ENCODE data around the gene ALCAM.

ALCAM gene

DNA sequence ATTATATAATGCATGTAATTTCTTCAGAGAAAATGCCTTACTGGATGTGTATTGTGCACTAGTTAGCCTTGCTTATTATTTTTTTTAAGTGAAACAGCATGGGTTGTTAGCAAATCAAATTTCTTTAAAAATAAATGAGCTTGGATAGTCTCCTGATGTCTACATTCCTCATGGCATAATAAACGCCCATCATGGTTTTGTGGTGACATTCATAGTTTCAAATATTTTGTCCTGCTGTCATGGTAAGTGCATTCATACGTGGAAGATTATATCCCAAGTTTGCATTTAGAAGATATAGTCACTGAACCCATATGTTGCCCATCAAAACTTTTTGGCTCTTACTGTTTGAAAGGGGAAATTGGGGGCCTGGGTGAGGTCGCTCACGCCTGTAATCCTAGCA is 130.7 kb downstream of the ALCAM start:
- no peak for FAIRE-seq

DNA sequence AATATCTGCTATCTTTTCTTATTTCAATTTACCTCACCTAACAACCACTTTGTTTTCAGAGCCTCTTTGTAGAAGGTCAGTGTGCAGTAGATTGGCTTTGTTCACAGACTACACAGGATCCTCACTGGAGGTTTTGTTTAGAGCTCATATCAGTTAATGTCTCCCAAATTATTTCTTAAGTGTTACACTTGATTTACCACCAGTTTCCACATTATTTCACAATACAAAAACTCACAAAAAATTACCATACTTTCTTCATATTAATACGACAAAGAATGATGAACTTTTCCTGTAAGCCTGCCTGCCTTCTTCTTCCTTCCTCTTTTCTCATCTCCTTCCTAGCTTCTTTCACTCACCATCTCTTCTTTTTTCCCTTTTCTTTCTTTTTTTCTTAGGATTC is 133.3 kb downstream of the ALCAM start:
- no peak for FAIRE-seq

DNA sequence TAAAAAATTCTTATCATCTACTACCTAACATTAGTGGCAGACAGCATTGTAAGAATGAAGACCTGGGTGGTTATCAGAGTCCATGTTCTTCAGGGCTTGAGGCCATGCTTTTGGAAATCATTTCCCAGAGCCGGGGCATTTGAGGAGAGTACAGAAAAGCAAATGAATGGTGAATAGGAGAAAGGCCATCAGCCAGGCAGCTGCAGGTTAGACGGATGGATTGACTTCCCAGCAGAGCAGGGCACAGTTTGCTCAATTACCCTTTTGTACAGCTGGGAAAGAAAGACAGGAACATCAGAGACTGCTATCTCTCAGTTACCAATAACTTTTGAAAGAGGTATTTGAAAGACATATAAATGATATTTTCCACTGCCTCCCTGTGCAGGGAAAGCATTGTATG is 135.6 kb downstream of the ALCAM start:
- no peak for FAIRE-seq

DNA sequence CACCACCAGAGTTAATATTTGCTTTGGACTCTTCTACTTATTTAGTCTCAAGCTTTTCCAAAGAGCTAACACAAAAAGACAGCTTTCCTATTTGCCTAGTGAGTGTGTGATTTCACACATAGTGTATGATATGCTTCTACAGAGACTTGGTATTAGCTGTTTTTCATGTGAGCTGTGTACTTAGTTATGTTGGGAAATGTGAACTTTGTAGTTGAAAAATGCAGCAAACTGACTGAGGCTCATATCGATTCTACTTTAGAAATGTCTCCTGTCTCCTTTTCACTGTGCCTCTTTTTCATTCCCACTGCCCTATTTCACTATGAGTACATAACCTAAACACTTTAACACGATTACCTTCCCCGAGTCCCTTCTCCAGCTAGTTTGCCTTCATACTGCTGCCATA is 136.5 kb downstream of the ALCAM start:
- no peak for FAIRE-seq

DNA sequence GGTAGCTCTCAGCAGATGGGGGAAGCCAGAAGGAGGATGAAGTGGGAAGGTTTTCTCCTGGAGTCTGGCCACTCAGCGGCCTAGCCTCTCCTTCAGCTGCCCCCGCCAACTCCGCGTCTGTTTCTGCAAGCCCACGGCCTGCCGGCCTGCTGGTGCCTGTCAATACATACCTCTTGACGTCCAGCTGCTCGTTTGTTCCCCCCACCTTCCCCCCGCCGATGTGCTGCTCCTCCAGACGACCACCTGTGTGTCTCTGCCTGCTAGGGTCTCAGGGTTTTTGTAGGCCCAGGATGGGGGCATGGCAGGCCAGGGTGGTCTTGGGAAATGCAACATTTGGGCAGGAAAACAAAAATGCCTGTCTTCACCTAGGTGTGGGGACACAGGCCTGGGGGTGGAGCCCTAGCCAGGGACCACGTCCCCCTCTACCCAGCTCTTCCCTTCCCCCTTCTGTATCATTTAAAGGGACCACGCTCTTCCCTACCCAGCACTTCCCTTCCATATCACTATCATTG is 137.8 kb downstream of the ALCAM start:
- FAIRE-seq: no peak

DNA sequence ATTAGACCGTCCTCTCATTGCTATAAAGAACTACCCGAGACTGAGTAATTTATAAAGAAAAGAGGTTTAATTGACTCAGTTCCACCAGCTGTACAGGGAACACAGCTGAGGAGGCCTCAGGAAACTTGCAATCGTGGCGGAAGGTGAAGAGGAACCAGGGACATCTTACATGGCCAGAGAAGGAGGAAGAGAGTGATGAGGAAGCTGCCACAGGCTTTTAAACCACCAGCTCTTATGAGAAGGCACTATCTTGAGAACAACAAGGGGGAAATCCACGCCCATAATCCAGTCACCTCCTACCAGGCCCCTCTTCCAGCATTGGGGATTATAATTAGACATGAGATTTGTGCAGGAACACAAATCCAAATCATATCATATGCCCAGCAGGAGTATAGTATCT is 138.5 kb downstream of the ALCAM start:
- no peak for FAIRE-seq

DNA sequence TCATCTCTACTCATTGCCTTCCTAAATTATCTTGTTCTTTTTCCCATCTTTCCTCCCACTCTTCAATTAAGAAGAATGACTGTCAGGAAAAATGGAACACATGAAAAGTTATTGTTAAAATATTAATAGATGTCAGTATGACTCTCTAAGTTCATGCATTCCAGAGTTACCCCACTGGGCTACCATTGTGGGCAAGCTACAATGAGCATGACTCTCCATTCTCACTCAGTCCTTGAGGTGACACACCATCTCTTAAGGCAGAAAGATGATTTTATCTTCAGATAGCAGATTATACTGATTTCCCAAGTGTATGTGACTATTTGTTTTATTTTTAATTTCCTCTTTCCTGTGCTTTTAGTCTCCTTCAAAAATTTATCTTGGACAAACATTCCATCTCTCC is 144.3 kb downstream of the ALCAM start:
- no peak for FAIRE-seq

DNA sequence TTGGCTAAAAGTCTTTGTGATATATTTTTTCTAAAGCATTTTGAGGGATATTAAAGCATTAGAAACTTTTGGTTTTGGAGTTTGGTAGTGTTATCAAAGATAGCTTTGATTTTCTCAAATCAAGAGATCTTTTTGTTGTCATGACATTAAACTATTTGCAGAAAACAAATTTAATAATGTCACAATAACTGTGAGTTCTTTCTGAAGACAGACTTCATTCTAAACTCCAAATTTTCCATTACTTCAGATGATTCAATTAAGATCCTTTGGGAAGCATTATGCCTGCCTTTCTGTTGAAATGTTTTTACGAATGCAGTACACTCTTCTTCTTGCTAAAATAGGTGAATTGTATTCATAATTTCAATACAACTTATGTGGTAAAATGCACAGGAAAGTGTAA is 145.4 kb downstream of the ALCAM start:
- FAIRE-seq: no peak

DNA sequence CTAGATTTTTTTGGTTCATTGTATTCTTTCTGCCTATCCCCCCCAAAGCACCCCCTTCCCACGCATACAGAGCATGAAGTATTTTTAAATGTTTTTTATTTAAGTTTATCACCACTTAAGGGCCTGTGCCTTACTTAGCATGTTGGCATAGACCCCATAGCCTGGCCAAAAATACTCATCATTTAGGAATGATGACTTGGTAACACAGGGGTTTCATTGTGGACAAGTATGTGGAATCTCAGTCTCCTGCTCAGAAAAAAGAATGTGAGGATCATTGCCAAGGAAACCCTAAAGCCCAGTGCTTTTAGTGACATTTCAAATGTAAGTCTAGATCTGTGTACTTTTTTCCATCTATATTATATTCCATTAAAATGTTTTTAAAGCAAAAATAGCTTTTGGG is 146.3 kb downstream of the ALCAM start:
- no peak for FAIRE-seq

DNA sequence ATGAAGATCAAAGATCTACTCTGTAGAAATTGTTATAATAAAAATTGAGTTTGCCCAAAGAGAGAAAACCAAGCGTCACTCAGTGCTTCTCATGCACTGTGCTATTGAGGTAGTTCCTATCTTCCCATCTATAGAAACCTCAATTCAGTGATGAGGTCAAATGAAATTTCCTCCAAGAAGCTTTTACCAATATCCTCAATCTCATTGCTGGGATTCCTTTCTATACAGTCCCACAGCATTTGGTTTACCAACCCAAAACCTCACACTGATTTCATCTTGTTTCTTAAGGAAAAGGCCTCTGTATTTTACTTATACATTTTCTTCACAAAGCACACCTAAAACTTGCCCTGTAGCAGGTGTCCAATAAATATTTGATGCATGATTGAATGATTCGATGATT is 147.2 kb downstream of the ALCAM start:
- no peak for FAIRE-seq

DNA sequence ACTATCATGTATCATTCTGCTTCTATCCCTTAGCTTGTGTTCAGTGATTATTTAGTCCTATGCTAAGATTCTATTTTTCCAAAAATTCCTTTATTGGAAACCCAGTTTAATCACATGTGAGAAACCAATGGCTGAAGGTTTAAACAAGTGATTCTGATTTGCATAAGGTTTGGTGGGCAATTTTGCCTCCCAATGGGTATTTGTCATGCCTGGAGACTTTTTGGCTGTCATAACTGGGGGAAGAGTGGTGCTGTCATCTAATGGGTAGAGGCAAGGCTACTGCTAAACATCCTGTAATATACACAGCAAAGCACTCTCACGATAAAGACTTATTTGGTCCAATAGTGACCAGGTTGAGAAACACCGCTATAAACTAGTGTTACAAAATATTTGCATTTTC is 148.7 kb downstream of the ALCAM start:
- no peak for FAIRE-seq

DNA sequence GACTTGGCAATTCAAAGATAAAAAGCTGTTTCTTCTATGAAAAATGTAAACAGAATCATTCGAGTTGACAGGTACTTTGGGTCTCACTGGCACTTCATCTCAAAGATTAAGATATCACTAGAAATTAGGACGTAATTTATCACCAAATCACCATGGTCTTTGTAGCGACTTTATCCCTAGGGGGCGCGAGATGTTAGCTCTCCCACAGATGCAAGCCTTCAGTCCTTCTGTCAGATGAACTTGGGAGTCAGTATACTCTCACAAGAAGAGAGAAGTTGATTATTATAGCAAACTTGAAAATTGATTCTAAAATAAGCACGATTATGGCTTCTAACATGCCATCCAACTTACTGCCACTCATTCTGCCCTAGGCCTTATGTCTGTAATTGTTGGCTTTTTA is 150.3 kb downstream of the ALCAM start:
- FAIRE-seq: no peak

DNA sequence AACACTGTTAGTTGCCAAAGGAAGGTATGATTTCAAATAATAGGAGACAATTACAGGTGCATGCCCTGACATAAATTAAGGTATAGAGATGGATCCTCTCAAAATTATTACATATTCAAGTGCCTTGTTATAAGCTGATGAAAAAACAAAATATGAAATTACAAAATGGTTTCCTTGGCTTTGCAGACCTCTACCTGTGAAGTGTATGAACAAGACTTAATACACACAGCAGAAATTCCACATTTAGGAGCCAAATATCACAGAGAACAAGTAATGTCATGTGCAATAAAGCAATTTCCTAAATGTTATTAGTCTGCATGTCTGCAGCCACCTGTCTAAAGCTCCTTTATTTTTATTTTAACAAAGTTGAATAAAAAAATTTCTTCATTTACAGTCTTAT is 151.5 kb downstream of the ALCAM start:
- no peak for FAIRE-seq

DNA sequence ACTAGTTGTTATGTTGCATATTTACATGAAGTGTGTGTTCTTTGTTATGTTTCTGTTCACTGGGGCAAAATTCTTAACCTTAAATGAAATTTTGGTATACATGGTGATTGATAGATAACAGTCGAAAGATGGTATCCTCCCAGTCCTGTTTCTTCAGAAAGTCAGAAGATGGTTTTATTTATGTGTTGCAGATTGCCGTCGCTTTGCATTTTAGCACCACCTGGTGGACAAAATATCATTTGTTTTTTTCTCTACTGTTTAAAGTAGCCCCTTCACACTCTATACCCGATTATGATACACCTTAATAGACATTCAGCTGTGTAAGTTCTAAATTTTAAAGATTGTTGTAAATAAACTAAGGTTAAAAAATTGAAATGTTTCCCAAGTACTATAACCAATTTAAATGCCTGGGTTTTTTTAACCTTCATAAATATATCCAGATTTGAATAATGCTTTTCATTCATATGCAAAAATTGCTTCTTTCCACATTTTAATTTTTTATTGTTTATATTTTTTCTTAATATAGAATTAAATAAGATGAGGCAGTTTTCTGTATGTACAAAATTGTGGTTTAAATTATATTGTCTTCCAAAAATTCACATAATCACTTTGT is 152.2 kb downstream of the ALCAM start:
- FAIRE-seq: peak; percentile 97

DNA sequence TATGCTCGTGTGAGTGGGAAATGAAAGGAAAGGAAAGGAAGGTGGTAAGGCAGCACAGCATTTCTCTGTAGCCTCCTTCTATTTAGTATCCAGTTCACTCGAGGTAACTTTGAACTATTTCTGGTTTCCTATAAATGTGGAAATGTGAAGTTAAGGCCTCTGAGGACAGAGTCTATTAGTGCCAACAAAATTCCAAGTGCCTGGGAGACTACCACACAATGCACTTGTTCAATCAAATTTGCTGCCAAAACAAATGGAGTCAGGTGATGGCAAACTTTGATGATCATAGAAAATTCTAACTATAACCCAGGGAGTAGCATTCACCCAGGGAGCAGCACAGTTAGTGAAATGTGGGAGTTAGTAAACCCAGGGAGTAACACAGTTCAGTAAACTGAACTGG is 155.1 kb downstream of the ALCAM start:
- FAIRE-seq: no peak

DNA sequence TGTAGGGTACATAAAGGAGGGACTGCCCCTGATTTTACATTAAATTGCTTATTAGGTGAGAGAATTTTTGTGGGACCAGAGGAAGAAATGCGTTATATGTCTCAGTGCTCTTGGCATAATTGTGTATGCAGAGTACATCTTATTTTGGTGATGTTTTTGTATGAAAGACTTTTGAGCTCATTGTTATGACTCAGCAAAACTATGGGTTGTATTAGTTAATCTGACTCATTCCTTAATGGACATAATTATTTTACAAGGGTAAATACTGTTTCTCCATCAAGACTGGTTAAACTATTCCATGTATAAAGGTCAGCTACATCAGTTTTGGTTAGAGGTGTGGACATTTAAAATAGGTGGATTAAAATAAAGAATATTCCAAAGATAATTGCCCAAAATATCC is 156.8 kb downstream of the ALCAM start:
- no peak for FAIRE-seq

DNA sequence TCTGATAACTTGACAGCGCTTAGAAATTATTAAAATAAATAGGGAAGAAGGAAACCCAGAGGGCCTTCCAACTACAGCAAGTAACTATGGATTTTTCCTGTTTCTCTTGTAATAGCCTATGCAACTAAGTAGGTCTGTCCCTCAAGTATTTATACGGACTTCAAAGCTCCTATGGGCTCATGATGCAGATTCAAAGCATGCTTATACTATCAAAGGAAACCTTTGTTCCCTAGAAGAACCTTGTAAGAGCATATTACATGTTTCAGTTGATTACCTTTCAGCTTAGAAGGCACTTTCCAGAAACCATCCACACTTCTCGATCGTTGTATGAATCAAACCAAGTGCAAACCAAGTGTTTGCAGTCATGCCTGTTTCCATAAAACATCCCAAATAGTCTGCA is 158.8 kb downstream of the ALCAM start:
- FAIRE-seq: no peak

DNA sequence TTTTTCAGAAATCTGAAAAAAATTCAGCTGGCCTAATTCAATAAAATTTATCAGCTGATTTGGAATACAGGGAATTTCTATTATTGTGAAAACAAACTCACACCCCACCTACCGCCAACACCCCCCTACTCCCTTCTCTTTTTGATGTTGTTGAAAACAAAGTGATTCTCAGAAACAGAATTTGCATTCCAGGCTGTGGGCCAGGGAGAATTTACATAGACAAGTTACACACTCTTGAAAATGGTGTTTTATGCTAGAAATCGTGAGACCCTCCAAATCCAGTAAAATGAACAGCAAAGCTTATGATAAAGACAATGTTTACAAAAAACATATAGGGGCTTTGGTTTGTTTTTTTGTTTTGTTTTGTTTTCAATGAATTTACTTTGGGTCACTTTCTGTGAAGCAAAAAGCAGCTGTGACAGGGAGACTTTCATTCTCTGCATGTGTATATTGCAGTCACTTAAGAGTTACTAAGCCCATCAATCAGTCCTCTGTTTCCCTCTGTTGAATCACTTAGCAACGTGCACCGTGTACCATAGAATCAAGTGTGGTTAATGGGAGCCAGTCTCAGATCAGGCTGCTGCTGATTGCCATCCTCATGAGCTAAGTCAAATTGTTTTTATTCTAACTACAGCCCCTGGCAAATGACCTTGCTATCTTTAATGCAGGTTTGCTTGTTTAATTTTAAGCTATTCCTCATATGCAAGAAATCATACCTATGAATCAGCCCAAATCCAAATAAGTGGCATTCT is 159.8 kb downstream of the ALCAM start:
- no peak for FAIRE-seq

DNA sequence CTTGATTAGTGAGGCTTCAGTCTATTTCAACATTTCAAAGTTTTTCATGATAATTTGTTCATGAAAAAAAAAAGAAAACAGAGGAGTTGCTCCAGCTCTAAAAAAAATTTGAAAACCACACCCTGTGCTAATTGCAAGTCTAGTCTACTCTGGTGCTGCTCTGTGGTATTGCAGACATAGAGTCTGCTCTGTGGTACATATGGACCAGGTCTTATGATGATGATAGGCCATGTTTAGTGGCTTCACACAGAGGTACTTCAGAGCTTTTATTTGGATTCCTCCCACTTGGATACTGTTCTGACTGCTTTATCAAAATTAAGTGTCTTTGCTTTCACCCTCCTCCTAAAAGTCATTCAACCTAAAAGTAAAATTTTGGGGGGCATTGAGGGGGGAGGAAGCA is 160.8 kb downstream of the ALCAM start:
- no peak for FAIRE-seq

DNA sequence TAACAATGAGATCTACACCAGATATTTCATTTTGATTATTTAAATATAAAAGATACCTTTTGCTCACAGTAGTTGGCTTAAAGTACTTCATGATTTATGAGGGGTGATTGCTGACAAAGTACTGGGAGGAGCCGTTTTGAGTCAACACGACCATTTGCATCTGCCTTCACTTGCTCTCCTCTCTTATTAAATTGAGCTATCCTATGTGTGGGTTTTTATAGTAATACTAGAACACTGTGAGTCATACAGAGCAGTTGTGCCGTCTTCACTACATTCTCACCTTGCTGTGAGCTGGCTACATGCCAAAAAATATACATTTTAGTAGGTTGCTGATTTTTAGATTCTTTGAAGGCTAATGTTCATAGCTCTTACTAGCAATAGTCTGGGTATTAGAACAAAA is 161.2 kb downstream of the ALCAM start:
- no peak for FAIRE-seq

DNA sequence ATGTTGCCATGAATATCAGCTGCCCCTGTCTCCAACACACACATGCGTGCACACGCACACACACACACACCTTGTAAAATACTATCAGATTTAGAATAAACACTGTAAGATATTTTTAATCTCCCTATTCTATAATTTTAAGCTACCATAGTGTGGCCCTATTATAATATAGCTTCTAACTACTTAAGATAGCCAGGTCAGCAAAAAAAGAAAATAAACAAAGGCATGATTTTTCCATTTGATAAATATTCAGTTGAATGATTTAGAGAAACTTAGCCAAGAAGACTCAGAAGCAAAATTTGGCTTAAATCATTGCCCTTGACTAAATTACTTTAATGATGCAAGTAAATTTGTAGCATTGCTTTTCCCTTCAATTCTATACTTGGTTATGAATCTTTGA is 162.2 kb downstream of the ALCAM start:
- FAIRE-seq: no peak

DNA sequence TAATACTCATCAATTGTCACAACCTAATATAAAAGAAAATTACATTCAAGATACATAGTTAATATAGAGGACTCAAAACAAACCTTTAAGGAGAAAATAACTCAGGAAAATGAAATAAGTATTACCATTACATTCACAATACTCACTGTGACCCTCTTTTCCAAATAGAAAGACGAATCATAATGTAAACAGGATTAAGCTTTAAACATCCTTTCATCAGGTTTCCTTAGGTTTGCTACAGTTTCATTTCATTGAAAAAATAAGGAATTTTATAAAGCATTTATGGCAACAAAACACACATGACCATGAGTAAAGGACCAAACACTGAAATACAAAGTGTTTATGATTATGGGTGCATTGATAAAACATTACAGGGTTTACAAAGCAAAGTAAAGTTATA is 162.7 kb downstream of the ALCAM start:
- no peak for FAIRE-seq

DNA sequence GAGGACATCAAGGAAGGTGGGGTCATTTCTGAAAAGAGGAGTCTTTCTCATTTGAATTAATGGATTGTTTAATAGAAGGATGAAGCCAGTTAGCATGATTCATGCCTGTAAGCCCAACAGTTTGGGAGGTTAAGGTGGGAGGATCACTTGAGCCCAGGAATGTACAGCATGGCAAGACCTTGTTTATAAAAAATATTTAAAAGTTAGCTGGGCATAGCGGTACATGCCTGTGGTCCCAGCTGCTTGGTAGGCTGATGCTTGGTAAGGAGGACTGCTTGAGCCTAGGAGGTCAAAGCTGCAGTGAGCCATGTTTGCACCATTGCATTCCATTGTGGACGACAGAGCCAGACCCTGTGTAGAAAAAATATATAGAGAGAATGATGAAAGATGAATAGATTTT is 165.5 kb downstream of the ALCAM start:
- no peak for FAIRE-seq

DNA sequence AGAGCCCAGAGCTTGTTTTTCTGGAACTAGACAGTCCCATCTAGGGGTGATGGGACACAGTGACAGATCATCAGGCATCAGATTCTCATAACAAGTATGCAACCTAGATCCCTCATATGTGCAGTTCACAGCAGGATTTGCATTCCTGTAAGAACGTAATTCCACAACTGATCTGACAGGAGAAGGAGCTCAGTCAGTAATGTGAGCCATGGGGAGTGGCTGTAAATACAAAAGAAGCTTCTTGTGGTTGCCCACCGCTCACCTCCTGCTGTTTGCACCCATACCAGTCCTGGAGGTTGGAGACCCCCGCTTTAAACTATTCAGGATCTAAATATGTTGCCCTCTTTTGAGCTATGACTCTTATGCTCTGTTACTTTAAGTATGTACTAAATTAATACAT is 167.3 kb downstream of the ALCAM start:
- FAIRE-seq: no peak

DNA sequence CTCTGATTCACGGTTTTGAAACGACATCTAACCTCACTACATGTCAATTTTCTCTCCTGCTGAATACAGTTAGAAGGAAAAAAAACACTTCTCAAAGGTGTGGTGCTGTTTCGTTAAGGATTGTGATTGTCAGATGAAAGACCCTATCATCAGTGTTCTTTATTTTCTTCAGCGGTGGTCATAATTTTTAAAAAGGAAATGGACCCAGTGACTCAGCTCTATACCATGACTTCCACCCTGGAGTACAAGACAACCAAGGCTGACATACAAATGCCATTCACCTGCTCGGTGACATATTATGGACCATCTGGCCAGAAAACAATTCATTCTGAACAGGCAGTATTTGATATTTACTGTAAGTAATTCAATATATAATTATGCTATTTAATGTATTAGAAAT is 167.8 kb downstream of the ALCAM start:
- FAIRE-seq: no peak
